GM12878 (cell line): Measurements from ENCODE around the gene LRRC8B. TPM values are rescaled to one million over a fixed set of nuclear protein-coding genes. Genes with fewer than 3 reads are reported as not detected.

Source experiments
- ATF2 ChIP-seq: IDR thresholded peaks from 2 replicates; pipeline ENCODE4 v1.6.1; 2012; ENCODE audit warnings: low read length, inconsistent platforms
- FOS ChIP-seq: IDR thresholded peaks from 3 replicates; pipeline ENCODE4 v1.6.1; 2011; ENCODE audit warnings: borderline replicate concordance; ENCODE audit not compliant: insufficient read length; ENCODE audit errors: extremely low read depth
- NKRF ChIP-seq: fragments of 450-650 bp; conservative IDR thresholded peaks from 2 replicates; pipeline ENCODE4 v1.6.1; 2017; ENCODE audit warnings: mild to moderate bottlenecking, moderate library complexity
- NRF1 ChIP-seq: conservative IDR thresholded peaks from 2 replicates; pipeline ENCODE4 v1.6.1; 2011; ENCODE audit warnings: mild to moderate bottlenecking, low read depth, low read length, improper control_type of control experiment
- ZNF592 ChIP-seq: fragments of 450-650 bp; IDR thresholded peaks from 2 replicates; pipeline ENCODE4 v1.6.1; 2017; ENCODE audit warnings: mild to moderate bottlenecking, moderate library complexity
- polyA plus RNA-seq, 11 experiments: library from polyadenylated mRNA; depleted of rRNA in 4 of 11; unstranded in 6 of 11; stranded (reverse) in 5 of 11; fragments of >200 nt; fragmentation: Nextera tagmentation in 4 of 11; fragmentation: Illumina TruSeq in 1 of 11; extraction: Ambion mirVana in 4 of 11; extraction: Trizol in 1 of 11; gene quantifications; 1 replicate in 1 of 11; 2 replicates in 10 of 11; pipeline versions ENCODE4 v1.2.1 to v1.2.3, GENCODE V29; 2011 to 2016; ENCODE audit warnings: inconsistent platforms in 2 of 11, missing spikeins in 2 of 11, low read depth in 1 of 11
- total RNA-seq, 4 experiments: library from RNA; depleted of rRNA in 3 of 4; stranded (reverse); fragments of >200 nt in 3 of 4; fragmentation: Illumina TruSeq in 1 of 4; extraction: Trizol in 1 of 4; gene quantifications; 2 replicates each; pipeline versions ENCODE4 v1.2.1 to v1.2.3, GENCODE V29; 2013 to 2021

LRRC8B gene
- total and polyA plus RNA-seq, 10 of the 15 experiments (the other 5 are each of a cell fraction or from before 2014, with no cell fraction given) = 1.3 to 9.2 (median 5.4) TPM

- TF ChIP-seq ZNF592 = no peak
- no peak for TF ChIP-seq FOS
- no peak for TF ChIP-seq ATF2
- TF ChIP-seq NRF1 = no peak
- TF ChIP-seq NKRF = no peak
Measured at GRCh38 chr1:89587729-89588161, 63.1 kb downstream of the LRRC8B start (continued).
